ENCODE measurements around the gene EPHA3. TPM values are rescaled to one million over a fixed set of nuclear protein-coding genes. Genes with fewer than 3 reads are reported as not detected.

Gene EPHA3
- total and polyA plus RNA-seq, 2 of the 4 experiments (the other 2 are of a cell fraction): 0.10 to 0.18 TPM

- no peaks in the 10 kb centered on the region for H3K36me3 ChIP-seq (ENCODE audit: control insufficient read depth, insufficient read depth, low read length)
- intact Hi-C loops (cut with micrococcal nuclease): no loop called here
- H2BK5ac ChIP-seq (ENCODE audit: low read depth, low read length, poor library complexity, severe bottlenecking): no peak overlapping the region
- no peak overlapping the region for H4K91ac ChIP-seq (ENCODE audit: insufficient read depth, low read depth, low read length)
- ChIA-PET POLR2A (ENCODE audit: unreplicated experiment) (no interaction called here), CTCF (no interaction called here)
- no CpG with 5 or more reads among the region's 2 CpGs for WGBS, 2 experiments (ENCODE audit: extremely low coverage in 2 of 2, insufficient read length in 1 of 2)
- no peaks in the 10 kb centered on the region for H3K9me3 ChIP-seq (ENCODE audit: control insufficient read depth, insufficient read depth, low read length)
- H3K9me1 ChIP-seq (ENCODE audit: insufficient read depth, low read length): no peaks in the 10 kb centered on the region
- no peak overlapping the region for H2AFZ ChIP-seq (replicated peaks; ENCODE audit: low read length, poor library complexity)
- H3K14ac ChIP-seq (replicated peaks; ENCODE audit: low read depth, low read length): no peak overlapping the region
- H3K4me3 ChIP-seq (ENCODE audit: insufficient read depth, low read depth, low read length): no peak overlapping the region
- H3K4ac ChIP-seq (ENCODE audit: low read depth, low read length): no peak overlapping the region
- H2BK120ac ChIP-seq (ENCODE audit: low read depth, low read length): no peak overlapping the region
- H4K5ac ChIP-seq (ENCODE audit: low read depth, low read length): no peak overlapping the region
- no peak overlapping the region for H3K9ac ChIP-seq (ENCODE audit: low read depth, low read length)
- H2BK20ac ChIP-seq (ENCODE audit: low read depth, low read length): peak overlapping the region; percentile 59; the same call in 1 of the 2 replicates
- in situ Hi-C loops (cut with MboI; ENCODE audit: low sequenced_read_pairs): no loop called here
- no peaks in the 10 kb centered on the region for H3K79me1 ChIP-seq (ENCODE audit: low read depth in 1 of 2, low read length in 2 of 2)
- peak; percentile 17 for DNase-seq
- no peak overlapping the region for H2AK5ac ChIP-seq (ENCODE audit: low read depth, low read length)
- H2BK15ac ChIP-seq (ENCODE audit: low read depth, low read length): no peak overlapping the region
- H2AK9ac ChIP-seq (replicated peaks; ENCODE audit: low read depth, low read length, poor library complexity): no peak overlapping the region
- no peaks in the 10 kb centered on the region for H3K27me3 ChIP-seq (ENCODE audit: control insufficient read depth, insufficient read depth, low read length)
- BruUV-seq (replicated peaks): no TSS peak
- H3K23ac ChIP-seq (ENCODE audit: low read depth, low read length): no peak overlapping the region
- ATAC-seq (ENCODE audit: low read depth): peak; percentile 48; the same call in 1 of the 2 replicates
- no peak overlapping the region for H3K4me2 ChIP-seq (ENCODE audit: low read depth, low read length)
- no peak overlapping the region for H3K56ac ChIP-seq (ENCODE audit: extremely low read depth, insufficient read depth, low read length)
- H3K18ac ChIP-seq (ENCODE audit: low read depth, low read length): no peak overlapping the region
- H4K20me1 ChIP-seq (ENCODE audit: insufficient read depth, low read length): no peaks in the 10 kb centered on the region
- dilution Hi-C loops (cut with HindIII; ENCODE audit: low sequenced_read_pairs, unreplicated experiment): no loop called here
- no peak overlapping the region for H3K27ac ChIP-seq (ENCODE audit: insufficient read depth, low read length)
- no peaks in the 10 kb centered on the region for H3K4me1 ChIP-seq (ENCODE audit: control insufficient read depth, insufficient read depth, low read length)
- TF ChIP-seq NFE2L2 (IDR thresholded peaks at IDR 0.05; ENCODE audit: low read depth, low read length): no peak
- TF ChIP-seq BHLHE40 (IDR thresholded peaks at IDR 0.05; ENCODE audit: low read depth, low read length): no peak
- no peak for TF ChIP-seq MAZ (IDR thresholded peaks at IDR 0.05; ENCODE audit: borderline replicate concordance, low read depth, low read length)
- TF ChIP-seq MXI1 (IDR thresholded peaks at IDR 0.05; ENCODE audit: borderline replicate concordance, low read depth, low read length): no peak
- no peak for TF ChIP-seq ELK1 (IDR thresholded peaks at IDR 0.05; ENCODE audit: borderline replicate concordance, low read depth, low read length)
- TF ChIP-seq CHD1 (IDR thresholded peaks at IDR 0.05; ENCODE audit: low read depth, low read length): no peak
- TF ChIP-seq MAFK (IDR thresholded peaks at IDR 0.05; ENCODE audit: low read depth, low read length): peak; percentile 26
- no peak overlapping the region for H4K8ac ChIP-seq (ENCODE audit: low read depth in 2 of 2, low read length in 2 of 2)
These were observed 108.8 kb downstream of the EPHA3 start for GRCh38 chr3:89216016-89216739.
